GM20431 (cell line): ENCODE results near the gene TTLL8.

ENCODE experiments used
- in situ Hi-C: fragments of 300-500 bp; cut with MseI, MboI; formaldehyde crosslinking; loops from one replicate; pipeline ENCODE4 v1.15.0; 2020; ENCODE audit warnings: low sequenced_read_pairs; ENCODE audit not compliant: unreplicated experiment

Gene TTLL8

DNA sequence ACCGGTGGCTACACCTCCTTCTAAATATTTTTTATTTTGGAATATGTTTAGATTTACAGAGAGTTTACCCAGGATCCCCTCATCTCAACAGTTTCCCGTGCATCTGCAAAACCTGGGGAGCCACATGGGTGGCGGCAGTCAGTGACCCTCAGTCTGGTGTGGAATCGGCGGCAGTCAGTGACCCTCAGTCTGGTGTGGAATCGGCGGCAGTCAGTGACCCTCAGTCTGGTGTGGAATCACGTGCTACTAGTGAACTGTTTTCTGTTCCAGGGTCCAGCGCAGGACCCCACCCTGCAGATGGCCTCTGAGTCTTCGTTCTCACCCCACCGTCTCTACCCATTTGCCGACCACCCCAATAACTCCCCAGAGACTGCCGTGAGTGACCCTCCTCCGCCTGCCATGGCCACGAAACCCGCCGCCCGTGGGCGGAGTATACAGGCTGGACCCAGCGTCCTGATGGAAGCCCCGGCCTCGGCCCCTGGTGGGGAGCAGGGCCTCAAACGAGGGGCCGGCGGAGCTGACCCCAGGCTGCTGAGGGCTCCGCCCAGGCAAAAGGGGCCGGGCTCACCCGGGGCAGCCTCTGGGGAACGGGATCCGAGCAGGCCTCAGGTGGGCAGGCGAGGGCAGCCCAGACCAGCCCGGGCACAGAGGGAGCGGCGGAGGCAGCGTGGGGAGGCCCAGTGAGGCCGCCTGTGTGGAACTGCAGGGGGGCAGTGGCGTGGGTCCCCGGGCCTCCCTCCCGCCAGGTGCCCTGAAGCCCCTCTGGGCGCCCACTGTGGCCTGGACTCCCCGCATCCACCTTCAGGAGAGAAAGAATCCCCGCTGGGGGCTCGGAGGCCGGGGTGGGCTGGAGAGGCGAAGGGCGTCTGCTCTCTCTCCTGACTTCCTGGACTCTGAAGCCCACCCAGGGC is 48.1 kb downstream of the TTLL8 start:
- in situ Hi-C loops: no loop called here

DNA sequence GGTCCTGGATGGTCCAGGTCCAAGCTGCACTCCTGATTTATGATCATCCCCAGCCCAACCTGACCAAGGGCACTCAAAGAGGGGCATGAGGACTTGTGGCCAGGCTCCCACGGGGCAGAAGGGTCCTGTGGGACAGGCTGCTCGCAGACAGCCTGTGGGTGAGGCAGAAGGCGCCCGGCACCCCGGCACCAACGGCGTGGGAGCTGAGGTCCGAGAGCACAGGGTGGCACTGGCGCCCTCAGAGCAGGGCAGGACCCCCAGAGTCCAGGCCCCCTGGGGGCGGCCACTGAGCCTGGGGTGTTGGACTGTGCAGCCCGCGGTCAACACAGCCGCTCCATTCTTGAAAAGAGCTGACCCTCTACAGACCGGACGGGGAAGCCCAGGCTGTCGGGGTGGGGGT is 48.8 kb downstream of the TTLL8 start:
- in situ Hi-C loops: no loop called here

DNA sequence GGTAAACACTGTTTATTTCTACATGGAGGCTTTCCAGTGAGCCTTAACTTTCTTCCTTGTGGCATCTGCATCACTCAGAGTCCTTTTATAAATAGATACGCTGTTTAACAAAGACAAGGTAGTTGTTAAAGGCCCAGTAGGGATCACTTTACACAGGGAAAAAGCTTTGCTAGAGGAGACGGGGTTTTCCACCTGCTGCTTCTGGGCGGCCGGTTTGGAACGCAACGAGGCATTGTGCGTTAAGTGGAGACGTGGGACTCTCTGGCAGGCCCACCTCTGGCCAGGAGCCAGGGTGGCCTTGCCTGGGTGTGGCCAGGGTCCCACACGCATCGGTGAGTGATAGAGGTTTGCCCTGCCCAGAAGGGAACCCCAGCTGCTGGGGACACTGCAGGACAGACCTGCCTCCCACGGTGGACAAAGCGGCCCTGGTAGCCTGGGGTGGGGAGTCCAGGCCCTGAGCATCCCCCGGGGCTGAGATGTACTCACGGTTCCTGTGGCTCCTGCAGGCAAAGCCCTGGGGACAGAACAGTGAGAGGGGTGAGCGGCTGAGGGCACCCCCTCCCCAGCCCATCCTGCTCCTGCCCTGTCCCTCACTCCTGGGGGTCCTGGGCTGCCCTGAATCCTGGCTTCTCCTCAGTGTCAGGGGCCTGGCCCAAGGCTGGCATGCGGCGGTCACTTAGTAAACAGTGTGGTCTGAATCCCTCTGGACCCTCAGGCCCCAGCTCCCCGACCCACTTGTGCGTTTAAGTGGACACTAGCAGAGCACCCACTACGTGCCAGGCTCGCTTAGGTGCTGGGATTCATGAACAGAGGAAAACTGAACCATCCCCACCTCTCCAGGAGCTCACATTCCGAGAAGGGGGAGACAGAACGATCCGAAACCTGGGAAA is 49.7 kb downstream of the TTLL8 start:
- in situ Hi-C loops: no loop called here

DNA sequence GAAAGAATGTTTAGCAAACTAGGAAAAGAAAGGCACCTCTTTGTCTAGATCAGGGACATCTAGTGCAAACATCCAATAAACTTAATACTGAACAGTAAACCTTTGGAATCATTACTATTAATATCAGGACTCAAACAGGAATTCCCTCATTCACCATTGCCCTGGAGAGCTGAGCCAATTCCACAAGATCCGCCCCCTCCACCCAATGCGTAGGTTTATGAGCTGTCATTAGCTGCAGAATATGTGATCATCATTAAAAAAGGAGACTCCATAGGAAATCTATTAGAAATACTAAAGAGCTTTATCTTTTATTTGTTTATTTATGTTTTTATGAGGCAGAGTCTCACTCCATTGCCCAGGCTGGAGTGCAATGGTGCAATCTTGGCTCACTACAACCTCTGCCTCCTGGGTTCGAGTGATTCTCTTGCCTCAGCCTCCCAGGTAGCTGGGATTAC is 51.0 kb downstream of the TTLL8 start:
- in situ Hi-C loops: no loop called here

DNA sequence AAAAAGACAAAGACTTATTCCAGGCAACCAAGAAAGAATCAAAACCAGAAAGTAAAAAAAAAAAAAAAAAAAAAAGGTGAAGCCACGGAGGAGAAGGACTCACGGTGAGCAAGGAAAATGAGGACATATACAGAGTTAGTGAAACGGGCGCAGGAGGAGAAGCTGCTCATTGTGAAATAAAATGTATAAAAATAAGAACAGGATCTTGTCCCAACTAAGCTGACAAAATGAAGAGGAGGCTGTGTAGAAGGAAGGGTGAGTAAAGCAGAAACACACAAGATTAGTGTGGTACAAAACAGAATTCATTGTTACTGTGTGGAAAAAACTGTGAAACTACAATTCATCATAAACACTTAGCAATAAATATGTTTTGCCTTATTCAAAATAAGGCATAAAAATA is 53.2 kb downstream of the TTLL8 start:
- in situ Hi-C loops: no loop called here

DNA sequence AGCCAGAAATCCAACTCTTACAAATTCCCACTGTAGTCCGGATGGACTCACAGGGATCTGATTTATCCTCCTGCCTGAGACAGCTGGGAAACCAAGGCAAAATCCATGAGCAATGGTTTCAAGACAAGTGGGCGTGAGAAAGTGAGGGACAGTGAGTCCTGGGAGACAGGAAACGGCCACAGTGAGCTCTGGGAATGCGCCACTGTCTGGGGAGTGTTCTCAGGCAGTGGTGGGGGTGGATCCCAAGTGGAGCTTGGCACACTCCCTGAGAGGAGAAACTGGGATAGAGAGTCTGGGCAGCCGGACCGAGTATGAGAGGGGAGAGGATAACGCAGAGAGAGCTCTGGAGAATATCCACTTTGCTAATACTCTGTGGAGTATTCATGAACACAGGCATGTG is 55.3 kb downstream of the TTLL8 start:
- in situ Hi-C loops: no loop called here

DNA sequence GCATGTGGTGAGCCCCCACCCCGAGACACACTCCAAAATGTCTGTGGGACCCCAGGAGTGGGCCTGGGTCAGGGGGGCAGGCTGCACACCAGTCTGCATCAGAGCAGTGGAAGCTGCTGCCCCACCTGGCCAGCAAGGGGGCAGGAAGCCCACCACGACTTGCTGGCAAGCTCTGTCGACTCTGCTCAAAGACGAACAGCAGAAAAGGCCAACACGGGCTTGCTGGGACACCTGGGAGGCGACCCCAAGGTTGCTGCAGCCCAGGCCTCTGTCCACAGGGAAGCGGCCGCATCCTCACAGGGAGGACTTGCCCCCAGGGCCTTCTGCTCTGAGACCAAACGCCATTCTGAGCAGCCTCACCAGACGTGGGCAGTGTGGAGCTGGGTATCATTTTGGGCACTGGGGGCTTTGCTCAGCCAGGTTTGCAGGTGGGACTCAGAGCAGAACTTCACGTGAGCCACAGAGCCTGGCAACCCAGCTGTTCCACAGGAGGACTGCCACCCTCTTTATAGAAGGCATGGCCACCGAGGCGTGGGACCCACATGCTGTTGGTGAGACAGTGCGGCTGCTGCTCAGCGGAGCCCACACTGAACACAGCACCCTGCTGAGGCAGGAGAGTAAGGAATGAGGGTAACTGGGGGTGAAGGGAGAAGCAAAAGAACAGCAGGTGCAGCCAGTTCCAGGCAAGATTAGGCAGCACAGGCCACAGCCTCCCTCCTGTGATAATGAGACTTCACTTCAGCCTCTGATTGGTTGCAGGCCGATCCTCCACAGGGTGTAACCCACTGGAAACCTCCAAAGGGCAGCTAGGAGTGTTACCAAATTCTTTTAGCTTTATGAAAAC is 56.5 kb downstream of the TTLL8 start:
- in situ Hi-C loops: no loop called here

DNA sequence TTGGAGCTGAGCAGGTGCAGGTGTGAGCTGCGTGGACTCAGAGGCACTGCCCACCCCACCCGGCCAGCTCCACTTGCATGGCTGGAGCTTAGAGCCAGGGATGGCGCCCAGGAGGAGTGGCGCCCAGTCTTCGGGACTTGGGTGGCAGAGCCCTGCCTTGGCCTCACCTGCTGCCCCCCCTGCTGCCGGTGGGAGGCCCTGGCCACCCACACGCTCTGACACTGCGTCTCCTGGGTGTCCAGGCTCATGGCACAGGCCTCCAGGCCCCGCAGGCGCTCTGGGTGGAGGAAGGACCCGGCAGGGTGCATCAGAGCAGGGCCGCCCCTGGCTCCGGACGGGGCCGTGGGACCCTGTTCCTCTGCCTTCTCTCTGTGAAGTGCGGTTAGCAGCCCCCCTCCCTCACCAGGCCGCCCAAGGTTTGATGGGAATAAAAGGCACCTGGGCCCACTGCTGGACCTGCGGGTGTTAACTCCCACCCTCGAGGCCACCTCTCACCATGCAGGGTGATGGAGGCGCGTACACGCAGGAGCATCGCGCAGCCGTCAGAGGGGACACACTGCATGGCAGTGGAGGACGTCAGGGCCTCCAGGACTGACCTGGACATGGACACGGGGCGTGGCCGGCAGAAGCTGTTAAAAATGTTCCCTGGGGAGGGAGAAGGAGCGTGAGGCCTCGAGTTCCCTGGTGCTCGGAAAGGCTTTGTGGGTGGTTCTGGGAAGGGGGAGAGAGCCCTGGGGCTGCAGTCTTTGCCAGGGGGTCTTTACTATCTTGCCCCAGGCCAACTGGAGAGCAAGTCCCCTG is 57.3 kb downstream of the TTLL8 start:
- in situ Hi-C loops: no loop called here

DNA sequence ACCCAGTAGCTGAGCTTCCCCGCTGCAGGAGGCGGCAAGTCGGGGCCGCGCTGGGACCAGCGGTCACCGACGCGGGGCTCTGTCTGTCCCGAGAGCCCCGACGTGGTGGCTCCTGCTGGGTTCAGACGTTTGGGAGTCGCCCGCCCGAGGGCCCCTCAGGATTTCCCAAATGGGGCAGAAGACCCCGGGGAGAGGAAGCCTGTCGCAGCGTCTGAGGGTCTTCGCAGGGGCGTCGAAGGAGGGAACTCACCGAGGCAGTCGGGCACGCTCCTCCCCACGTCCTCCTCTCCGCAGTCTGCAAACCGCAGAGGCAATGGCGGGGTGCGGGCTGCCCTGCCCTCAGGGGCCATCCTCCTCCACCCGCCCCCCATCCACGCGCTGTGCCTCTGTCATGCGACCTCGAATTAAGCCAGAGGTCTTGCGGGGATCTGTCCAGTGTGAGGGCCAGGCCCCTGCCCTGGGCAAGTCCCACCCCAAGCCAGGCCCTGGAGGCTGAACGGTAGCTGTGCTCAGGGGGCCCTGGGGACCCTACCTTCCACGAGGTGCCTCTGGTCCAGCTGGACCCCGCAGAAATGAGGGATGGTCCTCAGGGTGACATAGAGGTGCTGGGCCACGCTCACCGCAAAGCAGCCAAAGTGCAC is 58.0 kb downstream of the TTLL8 start:
- in situ Hi-C loops: no loop called here

DNA sequence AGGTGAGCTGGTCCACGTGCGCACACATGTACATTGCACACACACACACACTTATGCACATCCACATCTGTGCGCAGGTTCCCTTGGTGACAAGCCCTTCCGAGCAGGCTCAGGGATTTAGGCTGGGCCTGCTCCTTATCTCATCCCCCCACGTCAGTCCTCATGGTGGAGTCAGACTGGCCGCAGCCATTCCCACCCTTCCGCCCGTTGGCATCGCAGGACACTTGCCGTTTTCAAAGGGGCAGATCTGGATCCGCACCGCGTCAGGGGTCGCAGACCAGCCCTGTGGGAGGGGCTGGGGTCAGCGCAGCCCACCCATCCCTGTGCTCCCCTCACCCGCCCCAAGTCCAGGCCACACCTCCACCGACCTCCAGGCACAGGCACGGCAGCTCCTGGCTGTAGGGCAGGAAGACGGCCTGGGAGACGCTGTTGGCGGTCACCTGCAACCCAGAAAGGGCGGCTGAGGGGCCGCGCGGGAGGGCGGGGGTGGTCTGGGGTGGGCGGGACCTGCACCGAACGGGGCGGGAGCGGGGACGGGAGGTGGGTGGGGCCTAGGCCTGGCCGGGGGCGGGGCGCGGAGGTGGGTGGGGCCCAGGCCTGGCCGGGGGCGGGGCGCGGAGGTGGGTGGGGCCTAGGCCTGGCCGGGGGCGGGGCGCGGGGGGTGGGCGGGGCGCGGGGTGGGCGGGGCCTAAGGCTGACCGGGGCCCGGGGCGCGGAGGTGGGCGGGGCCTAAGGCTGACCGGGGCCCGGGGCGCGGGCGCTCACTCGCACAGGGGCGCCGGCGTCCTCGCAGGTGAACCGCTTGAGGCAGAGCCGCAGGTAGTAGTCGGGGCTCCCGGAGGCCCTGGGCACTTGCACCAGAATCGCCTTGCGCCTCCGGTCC is 58.8 kb downstream of the TTLL8 start:
- in situ Hi-C loops: no loop called here

DNA sequence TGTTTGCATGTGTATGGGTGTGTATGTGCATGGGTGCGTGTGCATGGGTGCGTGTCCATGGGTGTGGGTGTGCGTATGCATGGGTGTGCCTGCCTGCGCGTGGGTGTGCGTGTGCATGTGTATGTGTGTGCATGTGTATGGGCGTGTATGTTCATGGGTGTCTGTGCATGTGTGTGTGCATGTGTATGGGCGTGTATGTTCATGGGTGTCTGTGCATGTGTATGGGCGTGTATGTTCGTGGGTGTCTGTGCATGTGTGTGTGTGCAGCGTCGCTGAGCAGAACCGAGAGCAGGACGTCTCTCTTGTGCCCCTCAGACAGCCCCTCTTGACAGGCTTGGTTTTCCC is 59.4 kb downstream of the TTLL8 start:
- in situ Hi-C loops: no loop called here

DNA sequence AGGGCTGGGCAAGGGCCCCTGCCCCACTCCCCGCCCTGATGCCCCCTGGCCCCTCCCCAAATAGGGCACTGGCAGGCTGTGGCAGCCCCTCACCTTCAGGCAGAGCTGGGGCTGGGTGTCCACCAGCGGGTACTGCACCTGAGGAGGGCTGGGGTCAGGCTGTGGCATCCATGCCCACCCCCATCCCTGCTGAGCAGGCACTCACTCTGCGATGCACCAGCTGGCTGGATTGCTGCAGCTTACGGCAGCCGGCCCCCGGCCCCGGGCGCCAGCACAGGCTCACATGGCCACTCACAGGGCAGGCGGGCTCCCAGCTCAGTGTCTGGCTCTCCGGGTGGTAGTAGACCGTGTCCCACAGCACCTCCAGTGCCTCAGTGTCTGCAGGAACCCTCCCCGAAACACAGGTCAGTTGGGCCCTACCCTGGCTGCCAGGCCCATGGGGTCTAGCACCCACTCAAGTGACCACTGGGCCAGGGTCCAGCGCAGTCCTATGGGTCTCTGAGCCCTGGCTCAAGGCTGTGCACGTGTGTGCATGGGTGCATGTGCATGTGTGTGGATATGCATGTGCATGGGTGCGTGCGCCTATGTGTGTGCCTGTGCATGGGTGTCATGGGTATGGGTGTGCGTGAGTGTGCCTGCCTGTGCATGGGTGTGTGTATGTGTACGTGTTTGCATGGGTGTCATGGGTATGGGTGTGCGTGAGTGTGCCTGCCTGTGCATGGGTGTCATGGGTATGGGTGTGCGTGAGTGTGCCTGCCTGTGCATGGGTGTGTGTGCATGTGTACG is 60.0 kb downstream of the TTLL8 start:
- in situ Hi-C loops: no loop called here

DNA sequence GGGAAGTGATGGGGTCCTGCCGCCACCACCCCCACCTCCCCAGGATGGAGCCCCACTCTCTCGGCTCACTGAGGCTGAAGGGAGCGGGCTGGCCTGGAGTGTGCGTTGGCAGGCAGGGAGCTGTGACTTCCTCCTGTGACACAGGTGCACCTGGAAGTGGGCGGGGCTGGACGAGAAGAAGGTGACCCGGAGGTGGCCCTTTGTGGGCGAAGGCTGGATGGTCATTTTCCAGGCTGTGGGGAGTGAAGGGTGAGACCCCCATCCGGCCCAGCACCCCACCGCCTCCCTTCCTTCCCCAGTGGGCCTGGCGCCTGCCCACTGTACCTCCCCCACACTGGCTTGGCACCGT is 60.9 kb downstream of the TTLL8 start:
- in situ Hi-C loops: no loop called here

DNA sequence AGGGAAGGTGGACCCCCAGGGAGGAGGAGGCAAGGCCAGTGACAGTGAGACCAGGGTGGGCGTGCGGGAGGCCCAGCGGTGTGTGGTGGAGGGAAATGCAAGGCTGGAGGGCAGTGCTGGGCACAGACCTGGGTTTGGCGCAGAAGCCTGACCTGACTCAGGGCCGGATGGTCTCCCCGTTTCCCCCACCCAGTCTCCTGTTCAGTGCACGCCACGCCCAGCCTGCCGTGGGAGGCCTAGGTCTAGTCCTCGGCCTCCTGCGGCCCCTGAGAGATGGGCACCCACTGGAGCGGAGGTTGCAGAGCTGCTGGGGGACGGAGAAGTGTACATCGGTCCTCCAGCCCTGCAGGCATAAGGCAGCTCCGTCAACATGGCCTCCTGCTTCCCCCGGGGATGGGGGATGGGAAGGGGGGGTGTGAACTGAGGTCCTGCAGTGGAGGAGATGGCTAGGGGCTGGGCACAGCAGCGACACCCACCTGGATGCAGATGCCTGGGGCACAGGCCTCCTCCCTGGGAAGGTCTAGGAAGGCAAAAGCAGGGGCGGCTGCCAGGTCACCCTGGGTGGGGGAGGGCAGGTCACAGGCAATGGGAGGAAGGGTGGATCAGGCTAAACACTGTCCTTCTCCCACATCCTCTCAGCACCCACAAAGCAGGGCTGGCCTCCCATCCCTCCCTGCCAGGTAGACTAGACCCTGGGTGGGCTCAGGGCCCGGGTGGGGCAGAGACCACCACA is 61.4 kb downstream of the TTLL8 start:
- in situ Hi-C loops: no loop called here

DNA sequence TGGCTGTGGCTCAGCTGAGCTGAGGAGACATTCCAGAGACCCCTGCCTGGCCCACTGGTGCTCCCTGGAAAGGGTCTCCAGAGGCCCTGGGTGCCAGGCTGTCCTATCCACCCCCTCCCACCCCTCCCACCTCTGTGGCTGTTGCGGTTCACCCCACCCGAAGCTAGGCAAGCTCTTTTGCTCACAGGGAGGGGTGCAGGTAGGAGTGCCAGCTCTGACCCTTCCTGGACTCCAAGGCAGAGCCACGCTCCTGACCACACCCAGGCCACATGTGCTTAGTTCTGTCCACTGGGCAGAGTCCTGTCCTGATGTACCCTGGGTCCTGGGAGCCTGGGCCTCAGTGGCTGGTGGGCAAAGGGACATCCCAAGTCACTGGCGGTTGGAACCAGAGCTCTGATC is 62.0 kb downstream of the TTLL8 start:
- in situ Hi-C loops: no loop called here

DNA sequence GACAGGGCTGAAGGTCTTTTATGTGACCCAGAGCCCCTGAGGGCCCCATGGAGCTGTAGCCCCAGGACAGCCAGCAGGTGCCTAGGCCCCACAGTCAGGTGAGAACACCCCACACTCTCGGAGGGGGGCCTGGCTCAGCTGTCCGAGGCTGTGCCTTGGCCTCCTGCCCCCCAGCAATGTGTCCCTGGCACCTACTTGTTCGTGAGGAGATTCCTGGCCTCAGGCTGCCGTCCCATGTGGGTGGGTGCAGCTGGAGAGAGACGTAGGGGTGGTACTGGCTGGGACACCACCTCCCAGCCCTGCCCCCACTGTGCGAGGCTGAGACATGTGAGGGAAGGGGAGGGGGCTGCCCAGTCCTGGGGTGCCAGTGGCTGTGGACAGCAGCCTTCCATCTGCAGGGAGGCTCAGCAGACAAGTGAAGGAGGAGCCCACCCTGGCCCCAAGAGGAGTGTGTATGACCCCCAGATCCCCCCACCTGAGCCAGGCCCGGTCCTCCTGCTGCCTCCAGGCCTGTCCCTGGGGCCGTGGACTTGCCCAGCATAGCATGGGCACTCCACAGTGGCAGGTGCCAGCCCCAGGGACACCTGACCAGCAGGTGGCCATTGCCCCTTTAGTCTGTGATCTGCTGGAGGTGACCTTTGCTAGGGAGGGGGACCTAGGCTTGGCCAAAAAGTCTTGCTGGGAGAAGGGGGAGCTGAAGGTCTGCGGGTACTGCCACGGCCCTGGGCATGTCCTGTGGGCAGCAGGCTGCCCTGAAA is 62.6 kb downstream of the TTLL8 start:
- in situ Hi-C loops: no loop called here
